ENCODE results near the gene NXT1.
"Not testable (repeated sequence)": the region's sequence is repeated elsewhere in the genome, so short reads cannot be mapped to it uniquely, and the experiment has no call there.

Gene NXT1

DNA sequence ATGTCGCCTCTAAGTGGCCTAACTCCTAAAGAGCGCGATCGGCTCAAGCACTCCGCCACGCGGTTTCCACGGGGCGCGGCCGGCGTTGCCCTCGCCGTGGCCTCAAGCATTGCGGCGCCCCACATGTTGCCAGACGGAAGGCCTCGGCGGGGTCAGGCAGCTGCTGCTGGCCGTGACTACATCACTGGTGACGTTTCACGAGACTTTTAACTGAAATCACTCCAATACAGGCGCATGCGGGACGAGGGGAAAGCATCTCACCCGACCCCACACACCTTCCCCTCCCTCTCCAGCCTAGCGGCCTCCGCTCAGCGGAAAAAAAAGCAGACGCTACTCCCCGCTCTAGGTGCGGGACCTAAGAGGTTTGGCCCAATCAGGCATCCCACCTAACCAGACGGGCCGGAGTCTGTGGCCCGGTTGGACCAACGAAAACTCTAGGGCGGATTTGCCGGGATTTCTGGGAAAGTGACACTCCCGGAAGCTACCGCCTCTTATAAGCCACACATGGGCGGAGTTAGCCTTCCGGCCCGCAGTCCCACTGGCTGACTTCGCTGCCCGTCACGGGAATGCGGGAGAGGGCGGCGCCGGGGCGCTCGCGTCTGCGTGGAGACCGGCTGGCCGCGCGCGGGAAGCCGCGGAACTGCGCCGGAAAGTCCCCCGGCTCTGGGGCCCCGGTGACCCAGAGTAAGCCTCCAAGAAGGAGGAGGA lies at the start of gene NXT1:
Gene NXT1, plus strand, starts transcription at position 596 of the 708 bp plus-strand sequence. CDS start 3,251 bp downstream, outside the sequence.
- FAIRE-seq: peak; percentile 69

DNA sequence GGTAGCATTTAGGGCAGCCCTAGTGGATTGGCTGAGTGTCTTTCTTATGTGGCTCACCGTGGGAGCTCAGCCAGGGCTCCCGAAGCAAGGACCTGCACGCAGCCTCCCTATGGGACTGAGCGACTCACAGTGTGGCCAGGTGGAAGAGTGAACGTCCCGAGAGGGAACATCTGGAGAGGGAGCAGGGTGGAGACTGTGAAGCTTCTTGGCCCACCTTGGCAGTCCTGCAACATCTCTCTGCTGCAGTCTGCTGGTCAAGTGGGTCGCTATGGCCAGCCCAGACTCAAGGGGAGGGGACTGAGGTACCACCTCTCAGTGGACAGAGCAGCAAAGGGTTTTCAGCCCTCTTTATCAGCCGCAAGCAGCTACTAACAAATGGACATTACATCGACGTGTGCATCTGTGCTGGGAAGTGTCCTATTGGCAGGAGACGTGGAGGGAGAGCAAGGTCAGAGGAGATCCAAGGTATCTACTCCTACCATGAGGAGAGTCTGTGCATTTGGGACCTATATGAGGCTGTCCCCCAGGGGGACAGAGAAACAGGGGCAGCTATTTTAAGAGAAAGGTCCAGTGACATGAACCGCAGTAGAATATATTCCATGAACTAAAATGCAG lies 49.0 kb upstream of the NXT1 start:
- FAIRE-seq: no peak

DNA sequence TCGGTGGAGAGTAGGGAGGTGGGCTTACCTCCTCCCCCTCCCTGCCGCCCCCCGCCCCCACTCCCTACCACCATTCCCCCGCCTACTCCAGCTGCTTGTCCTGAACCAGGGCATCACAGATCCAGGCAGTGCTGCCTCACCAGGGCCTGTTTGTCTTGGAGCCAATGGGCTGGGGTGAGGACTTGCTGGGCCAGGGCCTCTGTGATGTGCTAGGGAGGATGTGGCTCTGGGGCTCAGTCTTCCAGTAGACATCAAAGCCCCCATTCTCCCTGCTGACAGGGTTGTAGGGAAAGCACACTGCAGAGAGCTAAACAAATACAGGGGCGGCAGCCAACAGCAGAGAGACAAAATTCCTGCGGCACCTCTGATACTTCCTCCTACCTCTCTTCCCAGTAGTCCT lies 48.2 kb upstream of the NXT1 start:
- no peak for FAIRE-seq

DNA sequence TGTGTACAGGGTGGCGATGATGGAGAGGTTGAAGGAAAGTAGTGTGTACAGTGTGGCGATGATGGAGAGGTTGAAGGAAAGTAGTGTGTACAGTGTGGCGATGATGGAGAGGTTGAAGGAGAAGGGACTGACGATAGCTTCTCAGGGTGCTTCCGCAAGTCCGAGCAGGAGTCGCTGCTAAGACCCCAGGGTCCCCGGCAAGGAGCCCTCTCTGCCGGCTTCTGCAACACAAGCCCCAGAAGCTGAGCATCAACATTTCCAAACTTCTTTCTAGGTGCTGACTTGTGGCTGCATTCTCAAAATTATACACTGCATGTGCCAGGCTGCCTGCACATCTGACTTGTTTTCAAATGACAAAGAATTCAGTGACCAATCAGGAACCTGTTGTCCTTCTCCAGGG lies 47.8 kb upstream of the NXT1 start:
- FAIRE-seq: no peak

DNA sequence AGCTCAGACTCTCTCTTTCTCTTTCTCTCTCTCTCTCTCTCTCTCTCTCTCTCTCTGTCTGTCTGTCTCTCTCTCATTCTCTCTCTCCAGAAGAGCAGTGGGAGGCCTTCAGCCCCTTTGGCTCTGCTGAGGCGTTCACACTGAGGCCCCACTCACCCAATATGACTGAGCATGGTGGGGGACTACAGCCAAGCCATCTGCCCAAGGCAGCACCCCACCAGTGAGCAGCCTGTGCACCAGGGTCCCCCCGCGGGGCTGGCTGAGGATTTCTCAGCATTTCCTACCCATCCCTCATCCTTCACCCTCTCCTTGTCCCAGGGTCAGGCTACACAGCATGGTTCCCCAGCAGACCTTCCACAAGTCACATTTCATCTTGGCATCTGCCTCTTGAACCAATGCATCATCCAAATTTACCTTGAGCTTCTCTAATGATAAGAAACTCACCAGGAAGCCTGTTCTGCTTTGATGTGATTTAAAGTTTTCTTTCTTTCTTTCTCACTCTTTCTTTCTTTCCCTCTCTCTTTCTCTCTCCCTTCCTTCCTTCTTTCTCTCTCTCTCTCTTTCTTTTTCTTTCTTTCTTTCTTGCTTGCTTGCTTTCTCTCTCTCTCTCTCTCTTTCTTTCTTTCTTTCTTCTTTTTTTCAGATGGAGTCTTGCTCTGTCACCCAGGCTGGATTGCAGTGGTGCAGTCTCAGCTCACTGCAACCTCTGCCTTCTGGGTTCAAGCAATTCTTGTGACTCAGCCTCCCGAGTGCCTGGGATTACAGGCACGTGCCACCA lies 47.1 kb upstream of the NXT1 start:
- no peak for FAIRE-seq

DNA sequence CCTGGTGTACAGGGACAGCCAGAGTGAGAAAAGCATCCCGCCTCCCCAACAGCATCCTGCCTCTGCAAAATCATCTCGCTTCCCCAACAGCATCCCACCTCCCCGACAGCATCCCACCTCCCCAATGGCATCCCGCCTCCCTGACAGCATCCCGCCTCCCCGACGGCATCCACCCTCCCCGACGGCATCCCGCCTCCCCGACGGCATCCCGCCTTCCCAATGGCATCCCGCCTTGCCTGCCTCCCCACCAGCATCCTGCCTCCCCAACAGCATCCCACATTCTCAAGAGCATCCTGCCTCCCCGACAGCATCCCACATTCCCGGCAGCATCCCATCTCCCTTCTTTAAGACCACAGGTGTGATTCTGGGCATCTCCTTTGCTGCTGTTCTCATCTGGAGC lies 46.0 kb upstream of the NXT1 start:
- no peak for FAIRE-seq

DNA sequence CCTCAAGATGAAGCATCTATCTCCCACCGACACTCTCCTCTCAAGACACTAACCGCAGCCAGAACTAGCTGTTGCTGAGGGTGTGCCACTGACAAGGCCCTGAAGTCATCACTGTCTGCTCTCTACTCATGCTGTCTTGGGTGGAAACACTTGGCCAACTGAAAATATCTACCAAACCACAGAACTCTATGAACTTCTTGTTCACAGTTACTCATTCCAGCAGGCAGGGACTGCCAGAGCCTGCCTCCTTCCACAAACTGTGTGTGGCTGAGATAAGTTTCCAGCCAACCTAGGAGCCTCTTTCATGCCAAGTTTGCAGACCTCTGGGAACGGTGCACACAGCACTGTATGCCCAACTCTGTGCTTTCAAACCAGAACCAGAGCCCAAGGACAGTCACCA lies 45.5 kb upstream of the NXT1 start:
- no peak for FAIRE-seq

DNA sequence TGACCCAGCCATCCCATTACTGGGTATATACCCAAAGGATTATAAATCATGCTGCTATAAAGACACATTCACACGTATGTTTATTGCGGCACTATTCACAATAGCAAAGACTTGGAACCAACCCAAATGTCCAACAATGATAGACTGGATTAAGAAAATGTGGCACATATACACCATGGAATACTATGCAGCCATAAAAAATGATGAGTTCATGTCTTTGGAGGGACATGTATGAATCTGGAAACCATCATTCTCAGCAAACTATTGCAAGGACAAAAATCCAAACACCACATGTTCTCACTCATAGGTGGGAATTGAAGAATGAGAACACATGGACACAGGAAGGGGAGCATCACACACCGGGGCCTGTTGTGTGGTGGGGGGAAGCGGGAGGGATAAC lies 43.2 kb upstream of the NXT1 start:
- FAIRE-seq: not testable (repeated sequence)

DNA sequence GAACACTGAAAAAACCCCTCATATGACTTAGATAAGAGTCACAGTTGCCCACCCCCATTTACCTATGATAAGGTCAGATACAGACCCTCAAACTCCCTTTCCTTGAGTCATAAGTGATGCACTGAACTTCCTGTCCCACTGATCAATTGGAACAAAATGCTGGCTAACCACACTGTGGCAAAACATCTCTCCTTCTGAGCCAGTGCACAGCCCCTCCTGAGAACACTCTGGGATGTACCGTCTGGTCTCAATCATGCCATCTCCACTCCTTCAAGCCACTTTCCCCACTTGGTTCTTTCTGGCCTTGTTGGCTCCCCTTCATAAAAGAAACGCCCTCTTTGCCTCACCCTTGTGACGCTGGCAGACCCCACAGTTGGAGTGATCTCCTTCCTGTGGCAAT lies 42.6 kb upstream of the NXT1 start:
- FAIRE-seq: no peak

DNA sequence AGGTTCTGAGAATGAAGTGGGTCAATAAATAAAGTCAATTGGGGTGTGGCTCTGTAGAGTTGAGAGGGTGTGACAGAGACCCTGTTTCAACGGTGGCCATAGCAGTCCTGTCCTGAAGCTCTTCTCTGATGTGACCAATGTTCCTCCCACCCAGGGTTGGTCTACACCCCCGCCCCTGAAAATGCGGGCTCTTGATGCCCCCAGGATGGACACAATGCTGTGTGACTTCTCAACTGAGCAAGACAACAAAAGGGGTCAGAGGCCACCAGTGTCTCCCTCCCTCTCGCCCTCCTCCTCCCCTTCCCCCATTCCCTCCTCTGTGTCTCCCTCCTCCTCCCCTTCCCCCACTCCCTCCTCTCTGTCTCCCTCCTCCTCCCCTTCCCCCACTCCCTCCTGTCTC lies 41.7 kb upstream of the NXT1 start:
- no peak for FAIRE-seq

DNA sequence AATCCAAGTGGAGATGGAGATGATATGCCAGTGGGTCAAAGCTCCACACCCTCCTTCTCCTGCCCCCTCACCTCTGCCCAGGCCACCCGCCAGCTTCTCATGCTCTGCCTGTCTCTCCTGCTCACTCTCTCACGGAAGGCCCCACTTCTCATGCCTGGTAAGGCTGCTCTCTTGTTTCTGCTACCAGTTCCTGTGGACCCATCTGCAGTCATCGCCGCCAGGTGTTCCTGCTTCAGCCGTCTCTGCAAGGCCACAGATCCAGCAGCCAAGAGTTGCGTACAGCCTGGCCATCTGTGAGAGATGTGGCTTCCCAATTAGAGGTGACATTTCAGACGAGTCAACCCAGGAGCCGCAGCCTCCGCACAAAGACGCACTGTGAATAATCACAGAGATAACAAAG lies 40.8 kb upstream of the NXT1 start:
- no peak for FAIRE-seq

DNA sequence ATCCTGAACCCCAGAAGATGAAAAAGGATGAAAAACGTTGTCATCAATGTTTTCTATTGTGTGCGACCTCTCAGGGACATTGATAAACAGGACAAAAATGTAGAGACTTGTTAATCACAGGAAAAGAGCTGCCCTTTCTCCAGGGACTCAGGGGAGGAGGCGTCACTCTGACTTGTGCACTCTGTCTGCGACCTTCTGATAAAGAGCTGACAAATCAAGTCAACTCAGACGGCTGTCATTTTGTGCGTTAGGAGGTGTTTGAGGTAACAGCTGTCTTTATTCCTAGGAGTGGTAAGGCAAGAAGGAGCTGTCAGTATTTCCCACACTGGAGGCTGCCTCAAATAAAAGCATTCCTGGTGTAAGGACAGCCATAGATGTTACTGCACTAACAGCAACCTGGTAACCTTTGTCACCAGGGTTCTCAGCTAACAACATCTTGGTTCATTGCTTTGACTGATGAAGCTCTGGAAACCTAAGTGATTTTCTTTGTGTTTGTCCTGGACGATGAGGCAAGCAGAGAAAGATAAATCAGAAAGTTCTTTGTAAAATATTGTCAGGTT lies 38.6 kb upstream of the NXT1 start:
- no peak for FAIRE-seq

DNA sequence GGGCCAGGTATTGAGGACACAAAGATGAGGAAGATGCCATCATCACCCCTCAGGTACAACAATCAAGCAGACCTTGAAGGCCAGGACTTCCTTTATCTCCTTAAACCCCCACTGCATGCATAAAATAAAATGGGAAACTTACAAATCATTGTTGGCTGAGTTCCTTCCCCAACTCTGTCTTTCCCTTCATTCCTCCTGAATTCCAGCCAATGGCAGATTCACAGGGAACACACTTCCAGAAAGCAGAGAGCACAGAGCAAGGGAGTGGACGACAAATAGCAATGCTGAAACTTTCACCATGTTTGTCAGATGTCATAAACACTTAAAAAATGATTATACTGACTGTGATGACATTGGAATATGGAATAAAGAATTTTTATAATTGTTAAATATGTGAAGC lies 37.3 kb upstream of the NXT1 start:
- FAIRE-seq: no peak

DNA sequence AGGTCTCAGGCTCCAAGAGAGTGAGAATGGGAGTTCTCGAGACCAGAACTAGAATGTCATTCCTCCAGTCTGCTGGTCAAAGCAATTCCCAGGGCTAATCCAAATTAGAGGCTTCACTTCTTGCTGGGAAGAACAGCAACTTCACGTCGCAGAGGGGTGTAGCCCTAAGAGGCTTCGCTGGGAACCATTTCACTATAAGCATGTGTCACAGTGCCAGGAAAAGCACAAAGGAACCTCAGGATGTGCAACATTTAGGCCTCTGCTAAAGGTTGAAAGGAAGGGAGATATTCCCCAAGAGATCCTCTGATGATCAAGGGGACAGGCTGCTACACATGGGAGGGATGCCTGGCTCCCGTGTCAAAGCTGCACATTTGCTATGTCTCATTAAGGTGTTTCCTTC lies 35.9 kb upstream of the NXT1 start:
- FAIRE-seq: no peak

DNA sequence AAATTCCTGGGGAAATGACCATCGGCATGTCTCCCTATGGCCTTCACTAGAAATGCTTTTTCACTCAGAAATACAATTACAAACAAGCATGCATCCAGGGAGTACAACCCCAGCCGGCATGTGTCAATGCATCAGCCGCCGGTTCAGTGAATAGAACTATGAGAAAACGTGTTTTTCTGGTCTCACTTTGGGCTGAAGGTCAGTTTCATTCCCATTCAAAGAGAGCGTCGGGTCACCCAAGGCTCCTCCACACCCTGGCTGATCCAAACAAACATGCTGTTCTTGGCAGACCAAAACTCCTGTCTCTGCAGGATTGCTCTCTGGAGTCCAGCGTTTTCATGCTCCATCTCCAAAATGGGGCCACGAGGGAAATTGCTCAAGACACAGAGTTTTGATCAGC lies 35.5 kb upstream of the NXT1 start:
- no peak for FAIRE-seq

DNA sequence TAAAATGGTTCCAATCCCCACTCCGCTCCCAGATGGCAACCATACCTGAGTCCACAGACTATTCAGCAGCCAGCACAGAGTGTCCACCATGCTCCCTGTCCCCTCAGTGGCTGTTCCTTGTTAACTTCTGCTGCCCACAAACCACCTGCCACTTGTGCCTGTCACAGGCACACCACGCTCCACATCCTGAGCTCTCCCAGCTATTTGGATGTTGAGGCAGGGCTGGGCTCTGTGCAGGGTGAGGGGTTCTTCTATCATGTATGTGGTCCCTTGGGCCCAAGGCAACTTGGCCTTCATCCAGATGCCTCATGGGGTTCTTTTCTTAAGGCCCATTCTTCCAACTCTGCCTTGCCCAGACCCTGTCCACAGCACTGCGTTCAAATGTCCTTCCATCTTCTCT lies 34.0 kb upstream of the NXT1 start:
- FAIRE-seq: no peak

DNA sequence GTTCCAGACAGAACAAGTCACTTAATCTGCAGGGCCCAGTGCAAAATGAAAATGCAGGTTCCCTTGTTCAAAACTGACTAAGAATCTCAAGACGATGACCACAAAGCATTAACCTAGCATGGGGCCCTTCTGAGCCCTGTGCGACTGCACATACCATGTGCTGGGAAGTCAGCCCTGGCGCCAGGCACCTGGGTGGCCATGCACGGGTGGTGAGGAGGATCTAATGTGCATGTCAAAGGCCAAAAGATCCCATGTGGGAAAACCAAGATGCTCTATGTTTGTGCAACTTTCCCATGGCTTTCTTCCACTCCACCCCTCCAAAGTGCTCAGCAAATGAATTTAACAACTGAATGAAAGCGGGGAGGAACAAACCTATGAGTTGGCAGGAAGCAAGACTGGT lies 33.5 kb upstream of the NXT1 start:
- FAIRE-seq: no peak

DNA sequence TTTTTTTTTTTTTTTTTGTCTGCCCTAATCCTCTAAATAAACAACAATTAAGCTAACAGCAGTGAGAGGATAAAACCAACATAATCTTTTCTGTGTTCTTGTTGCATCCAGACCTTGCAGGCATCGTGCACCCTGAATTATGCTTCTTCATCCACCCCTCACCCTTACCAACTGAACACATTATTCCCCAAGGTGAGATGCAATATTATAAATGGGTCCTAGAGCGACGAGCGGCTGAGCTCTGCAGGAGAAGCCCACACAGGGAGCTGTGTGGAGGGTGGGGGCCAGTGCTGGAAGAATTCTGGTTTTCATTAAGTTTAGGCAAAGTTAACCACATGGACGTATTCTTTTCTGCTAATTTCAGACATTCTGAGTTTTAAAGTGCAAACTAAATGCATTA lies 32.2 kb upstream of the NXT1 start:
- no peak for FAIRE-seq

DNA sequence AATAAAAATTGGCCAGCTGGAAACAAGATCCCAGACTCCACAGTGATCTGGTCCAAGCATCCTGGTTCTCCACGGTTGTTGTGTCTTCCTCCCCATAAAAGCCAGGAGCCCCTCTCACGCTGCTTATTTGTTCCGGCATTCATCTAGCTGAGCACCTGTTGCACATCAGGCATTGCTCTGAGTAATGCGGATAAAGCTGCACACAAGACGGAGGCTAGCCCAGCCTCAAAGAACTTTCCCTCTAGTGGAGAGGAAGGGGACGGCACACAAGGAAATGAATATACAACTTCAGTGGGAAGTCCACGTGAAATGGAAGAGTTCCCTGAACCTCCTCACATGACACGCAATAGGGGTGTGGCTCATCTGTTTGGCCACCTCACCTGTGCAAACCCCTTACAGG lies 30.3 kb upstream of the NXT1 start:
- no peak for FAIRE-seq

DNA sequence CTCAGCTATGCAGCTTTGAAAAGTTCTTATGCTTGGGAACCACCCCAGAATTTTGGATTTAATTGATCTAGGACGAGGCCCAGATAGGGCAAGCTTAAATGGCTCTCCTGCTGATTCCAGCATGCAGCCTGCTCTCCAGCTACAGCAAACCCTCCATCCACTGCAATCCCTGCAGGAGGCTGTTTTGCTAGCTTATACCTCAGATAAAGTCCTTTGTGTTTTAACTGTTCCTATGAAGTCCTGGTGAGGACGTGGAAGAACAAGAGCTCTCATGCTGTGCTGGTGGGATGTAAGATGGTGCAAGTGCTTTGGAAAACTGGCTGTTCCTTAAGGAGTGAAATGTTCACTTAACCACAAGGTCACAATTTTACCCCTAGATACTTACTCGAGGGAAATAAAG lies 25.5 kb upstream of the NXT1 start:
- no peak for FAIRE-seq

DNA sequence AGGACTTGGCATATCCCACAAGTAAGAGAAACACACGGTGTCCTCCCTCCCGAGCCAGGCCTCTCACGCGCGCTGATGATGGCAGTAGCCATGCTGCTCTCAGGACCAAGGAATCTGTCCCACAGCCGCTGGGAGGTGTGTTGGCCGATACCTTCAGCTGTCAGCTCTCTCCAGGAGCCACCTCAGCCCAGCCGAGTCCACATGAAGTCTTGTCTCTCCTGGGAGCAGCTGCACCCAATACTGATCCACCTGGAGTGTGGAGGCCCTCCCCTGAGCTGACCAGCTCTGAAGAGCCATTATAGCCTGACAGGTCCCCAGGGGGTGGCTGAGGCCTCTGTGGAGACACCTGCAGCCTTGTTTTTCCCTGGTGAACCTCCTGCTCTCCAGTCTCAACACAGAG lies 23.8 kb upstream of the NXT1 start:
- no peak for FAIRE-seq

DNA sequence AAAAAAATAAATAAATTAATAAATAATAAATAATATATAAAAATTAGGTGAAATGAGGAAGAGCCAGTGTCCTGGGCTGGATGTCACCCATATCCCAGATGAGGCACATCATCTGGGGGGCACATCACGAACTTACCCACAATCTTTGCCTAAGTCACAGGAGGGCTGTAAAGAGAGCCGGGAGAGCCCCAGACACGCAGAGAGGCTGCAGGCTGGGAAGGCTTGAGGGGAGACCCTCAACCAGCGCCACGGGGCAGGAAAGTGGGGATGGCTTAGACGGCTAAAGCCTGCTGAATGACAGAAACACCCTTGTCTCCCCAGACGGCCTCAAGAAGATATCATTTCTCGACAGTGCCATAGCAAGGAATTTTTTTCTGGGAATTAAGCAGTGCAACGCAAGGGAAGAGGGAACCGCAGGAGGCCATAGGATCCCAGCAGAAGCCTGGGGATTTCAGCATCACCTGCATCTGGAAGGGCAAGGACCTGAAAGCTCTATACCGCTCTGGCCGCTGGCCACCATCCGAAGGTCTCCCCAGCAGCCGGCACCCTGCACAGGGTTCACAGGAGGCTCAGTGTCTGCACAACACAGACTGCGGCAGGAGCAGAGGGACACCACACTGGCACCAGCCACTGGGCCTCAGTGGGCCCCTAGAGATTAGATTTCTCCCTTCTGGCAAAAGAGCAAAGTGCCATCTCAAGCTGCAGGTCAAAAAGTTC lies 22.8 kb upstream of the NXT1 start:
- FAIRE-seq: no peak

All from colon (tissue), 2 donors.